Measurements from ENCODE around the gene NLN. TPM values are rescaled to one million over a fixed set of nuclear protein-coding genes. Genes with fewer than 3 reads are reported as not detected.
A peak's percentile ranks its signal among the peaks of the same experiment; 100 is the strongest.
"Not testable (repeated sequence)": the region's sequence is repeated elsewhere in the genome, so short reads cannot be mapped to it uniquely, and the experiment has no call there.

The NLN gene
- total RNA-seq, 1 donor from 2014 or later: 64.4 TPM

DNA sequence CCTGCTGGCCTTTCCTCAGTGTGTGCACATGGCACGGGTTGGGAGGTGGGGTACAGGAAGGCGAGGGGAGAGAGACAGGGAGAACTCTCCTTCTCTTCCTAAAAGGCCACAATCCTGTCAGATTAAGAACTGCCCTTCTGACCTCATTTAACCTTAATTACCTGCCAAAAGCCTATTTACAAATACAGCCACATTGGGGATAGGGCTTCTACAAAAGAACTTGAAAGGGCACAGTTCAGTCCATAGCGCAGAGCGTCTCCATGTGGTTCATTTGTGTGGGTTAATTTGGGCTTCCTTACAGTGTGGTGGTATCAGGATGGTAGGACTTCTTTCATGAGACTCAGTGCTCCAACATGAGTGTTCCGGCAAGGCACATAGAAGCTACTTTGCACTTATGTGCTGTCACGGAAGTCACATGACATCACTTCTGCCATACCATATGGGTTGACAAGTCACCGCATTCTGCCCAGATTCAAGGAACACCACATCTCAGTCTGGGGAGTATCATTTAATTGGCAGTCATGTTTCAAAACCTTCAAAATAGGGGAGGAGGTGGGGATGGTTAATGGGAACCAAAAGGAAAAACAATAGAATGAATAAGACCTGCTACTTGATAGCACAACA is 46.8 kb downstream of the NLN start:
- FAIRE-seq (no peak), DNase-seq (ENCODE audit: low spot score in 2 of 2) (no peak)

DNA sequence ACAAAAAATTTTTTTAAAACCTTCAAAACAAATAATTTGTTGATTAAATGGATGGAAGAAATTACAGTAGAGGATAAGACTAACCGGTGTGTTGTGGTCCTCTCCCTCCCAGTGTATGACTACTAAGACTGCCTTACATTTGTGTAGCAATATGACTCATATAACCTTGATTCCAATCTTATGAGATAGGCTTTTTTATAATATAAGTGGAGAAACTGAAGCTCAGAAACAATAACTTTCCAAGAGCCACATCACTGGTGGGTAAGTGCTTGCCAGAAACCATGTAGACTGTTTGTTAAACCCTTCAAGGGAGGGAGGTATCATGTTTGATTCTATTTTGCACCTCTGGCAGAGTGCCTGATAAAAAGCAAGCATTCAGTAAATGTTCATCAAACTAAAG is 47.5 kb downstream of the NLN start:
- FAIRE-seq (no peak), DNase-seq (ENCODE audit: low spot score in 2 of 2) (no peak)

DNA sequence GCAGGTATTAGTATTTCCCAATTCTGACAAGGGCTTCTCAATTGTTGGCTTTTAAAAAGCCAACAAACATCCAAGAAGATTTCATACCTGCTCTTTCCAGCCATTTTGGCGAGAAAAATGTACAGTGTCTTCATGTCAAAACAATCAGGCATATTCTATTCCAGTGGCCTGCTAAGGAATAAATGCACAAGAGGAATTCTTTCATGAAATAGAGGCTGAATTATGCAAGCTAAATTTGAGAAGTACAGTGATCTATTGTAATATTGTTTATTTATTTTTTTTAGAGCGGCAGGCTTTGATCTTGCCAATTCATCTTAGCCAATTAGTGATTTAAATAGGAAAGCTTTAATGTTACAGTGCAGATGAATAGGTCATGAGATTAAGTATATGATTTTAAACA is 49.3 kb downstream of the NLN start:
- DNase-seq (ENCODE audit: low spot score in 2 of 2): no peak
- FAIRE-seq: no peak

DNA sequence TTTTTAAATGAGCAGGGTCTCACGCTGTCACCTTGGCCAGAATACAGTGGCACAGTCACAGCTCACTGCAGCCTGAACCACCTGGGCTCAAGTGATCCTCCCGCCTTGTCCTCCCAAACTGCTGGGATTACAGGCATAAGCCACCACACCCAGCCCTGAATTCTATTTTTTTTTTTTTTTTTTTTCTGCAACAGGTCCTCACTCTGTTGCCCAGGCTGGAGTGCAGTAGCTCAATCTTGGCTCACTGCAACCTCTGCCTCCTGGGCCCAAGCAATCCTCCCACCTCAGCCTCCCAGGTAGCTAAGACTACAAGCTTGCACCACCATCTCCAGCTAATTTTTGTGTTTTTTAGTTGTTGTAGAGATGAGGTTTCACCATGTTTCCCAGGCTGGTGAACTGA is 51.0 kb downstream of the NLN start:
- DNase-seq (ENCODE audit: low spot score in 2 of 2): not testable (repeated sequence)

DNA sequence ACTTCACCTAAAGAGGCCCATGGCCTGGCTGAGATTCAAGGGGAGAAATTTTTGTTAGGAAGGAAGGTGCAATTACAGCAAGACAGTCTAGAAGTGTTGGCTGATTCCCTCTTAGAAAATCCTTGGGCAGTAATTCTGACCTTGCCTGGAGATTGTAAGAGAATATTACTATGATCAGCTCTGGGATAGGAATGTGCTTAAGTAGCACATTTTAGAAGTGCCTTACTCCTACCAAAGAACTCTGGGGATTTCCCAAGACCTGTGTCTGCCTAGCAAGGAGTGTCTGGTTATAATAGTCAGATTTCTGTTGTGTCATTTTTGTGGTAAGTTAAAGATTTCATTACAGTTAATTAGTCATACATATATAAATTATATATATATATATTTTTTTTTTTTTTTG is 52.3 kb downstream of the NLN start:
- DNase-seq (ENCODE audit: low spot score in 2 of 2): no peak

More for the DNA sequence above, 51.0 kb downstream of the NLN start:
- FAIRE-seq: not testable (repeated sequence)

DNA sequence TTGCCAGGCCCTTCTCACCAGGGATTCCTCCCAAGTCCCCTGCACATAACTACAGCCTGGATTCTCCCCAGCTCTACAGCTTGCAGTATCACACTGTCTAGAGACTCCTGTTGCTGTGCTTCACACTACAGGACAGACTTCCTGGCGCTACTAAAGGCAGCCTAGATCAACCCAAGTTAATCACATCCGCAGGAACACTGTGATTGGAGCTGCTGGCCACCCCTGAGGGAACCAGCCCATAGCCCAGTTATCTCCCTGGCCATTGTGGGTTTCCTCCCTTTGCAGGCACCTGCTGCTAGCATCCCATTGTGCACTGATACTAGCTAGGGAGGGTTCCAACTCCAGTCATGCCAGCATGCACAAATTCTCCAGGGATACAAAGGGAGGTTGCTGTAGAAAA is 53.5 kb downstream of the NLN start:
- DNase-seq (ENCODE audit: low spot score in 2 of 2) (no peak), FAIRE-seq (no peak)

More for the DNA sequence above, 52.3 kb downstream of the NLN start:
- FAIRE-seq: no peak

DNA sequence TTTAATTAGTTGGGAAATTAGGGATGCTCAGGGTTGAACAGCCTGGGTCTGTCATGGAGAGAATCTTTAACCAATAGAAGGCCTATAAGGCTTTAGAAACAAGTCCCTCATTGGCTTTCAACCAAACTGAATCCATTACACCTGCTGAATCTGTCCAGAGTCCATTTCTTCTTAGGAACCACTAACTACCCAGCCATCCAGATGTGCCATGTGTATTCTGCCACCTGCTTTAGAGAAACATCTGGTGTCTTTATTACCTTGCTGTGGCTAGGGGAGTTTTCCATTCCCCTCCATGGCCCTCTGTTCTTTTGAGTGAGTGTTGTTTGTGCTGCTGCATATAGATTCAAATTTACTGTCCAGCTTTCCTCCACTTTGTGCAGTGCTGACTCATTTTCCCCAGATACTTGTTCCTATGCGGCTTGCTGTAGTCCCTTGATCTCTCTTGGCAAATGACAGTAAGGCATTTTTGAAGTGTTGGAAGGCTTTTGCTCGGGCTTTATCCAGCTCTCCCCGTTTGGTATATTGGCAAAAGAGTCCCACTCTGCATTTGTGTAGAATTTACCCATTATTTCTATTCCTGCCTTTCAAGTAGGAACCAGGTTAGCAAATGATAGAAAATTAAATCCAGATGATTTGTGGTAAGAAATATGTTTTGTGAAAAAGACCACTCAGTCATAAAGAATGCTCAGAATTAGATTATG is 54.6 kb downstream of the NLN start:
- DNase-seq (ENCODE audit: low spot score in 2 of 2) (no peak), FAIRE-seq (no peak)

DNA sequence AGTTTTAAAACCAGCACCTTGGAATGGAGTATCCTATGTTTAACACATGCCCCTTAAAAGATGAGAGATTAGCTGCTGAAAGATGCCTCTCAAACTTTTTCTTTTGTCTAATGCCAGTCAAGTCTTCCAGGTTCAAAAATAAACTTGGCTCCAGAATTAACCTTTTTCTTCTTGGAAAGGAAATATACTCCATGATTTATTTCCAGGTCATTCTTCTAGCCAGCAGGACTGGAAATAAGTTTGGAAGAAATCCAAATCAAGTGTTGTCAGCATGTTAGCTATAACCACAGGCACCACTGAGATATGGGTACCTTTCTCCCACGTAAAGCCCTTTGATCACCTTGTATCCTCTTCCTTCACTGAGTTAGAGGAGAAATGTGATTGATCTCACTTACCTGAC is 56.1 kb downstream of the NLN start:
- DNase-seq (ENCODE audit: low spot score in 2 of 2) (no peak), FAIRE-seq (no peak)

DNA sequence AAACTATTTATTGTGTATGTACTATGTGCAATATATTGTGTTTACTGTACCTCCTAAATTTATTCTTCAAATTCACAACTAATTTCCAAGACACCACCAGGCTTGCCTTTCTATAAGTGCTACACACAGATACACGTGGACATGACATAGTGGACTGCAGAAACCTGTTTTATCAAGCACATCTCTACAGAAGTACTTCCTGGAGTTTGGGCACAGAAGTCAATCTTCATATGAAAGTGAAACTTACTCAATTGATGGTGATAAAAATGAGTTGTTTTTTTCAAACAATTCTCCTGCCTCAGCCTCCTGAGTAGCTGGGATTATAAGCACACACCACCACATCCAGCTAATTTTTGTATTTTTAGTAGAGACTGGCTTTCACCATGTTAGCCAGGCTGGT is 57.6 kb downstream of the NLN start:
- FAIRE-seq (no peak), DNase-seq (ENCODE audit: low spot score in 2 of 2) (no peak)

DNA sequence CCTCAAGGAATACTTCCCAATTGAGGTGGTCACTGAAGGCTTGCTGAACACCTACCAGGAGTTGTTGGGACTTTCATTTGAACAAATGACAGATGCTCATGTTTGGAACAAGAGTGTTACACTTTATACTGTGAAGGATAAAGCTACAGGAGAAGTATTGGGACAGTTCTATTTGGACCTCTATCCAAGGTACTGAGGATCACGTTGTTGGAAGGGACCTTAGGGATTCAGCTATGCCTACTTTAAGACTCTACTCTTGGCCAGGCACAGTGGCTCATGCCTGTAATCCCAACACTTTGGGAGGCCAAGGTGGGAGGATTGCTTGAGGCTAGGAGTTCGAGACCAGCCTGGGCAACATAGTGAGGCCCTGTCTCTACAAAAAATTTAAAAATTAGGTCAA is 66.3 kb downstream of the NLN start:
- not testable (repeated sequence) for FAIRE-seq; DNase-seq (ENCODE audit: low spot score in 2 of 2)

DNA sequence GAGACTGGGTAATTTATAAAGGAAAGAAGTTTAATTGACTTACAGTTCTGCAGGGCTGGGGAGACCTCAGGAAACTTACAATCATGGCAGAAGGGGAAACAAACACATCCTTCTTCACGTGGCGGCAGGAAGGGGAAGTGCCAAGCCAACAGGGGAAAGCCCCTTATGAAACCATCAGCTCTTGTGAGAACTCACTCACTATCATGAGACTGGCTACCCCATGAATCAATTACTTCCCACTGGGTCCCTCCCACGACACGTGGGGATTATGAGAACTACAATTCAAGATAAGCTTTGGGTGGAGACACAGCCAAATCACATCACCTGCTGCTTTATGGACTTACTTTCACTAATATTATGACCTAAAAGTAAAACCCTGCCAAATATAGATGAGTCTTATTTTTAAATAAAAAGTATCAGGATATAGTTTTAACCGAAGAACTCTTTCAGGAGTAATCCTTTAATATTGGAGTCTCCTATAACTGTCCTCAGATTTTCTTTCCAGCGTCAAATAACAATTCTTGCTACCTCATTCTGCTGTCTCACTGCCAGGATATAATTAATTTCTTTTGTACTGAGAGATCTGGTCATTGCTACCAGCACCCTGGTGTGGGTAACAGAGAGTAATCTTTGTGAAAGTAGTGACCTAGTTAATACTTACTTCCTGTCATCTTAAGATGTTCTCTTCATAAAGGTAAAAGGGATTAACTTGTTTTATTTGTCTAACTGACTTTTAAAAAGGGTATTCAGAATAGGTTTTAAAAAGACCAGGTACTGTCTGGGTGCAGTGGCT is 68.6 kb downstream of the NLN start:
- no peak for DNase-seq (ENCODE audit: low spot score in 2 of 2)
- no peak for FAIRE-seq

DNA sequence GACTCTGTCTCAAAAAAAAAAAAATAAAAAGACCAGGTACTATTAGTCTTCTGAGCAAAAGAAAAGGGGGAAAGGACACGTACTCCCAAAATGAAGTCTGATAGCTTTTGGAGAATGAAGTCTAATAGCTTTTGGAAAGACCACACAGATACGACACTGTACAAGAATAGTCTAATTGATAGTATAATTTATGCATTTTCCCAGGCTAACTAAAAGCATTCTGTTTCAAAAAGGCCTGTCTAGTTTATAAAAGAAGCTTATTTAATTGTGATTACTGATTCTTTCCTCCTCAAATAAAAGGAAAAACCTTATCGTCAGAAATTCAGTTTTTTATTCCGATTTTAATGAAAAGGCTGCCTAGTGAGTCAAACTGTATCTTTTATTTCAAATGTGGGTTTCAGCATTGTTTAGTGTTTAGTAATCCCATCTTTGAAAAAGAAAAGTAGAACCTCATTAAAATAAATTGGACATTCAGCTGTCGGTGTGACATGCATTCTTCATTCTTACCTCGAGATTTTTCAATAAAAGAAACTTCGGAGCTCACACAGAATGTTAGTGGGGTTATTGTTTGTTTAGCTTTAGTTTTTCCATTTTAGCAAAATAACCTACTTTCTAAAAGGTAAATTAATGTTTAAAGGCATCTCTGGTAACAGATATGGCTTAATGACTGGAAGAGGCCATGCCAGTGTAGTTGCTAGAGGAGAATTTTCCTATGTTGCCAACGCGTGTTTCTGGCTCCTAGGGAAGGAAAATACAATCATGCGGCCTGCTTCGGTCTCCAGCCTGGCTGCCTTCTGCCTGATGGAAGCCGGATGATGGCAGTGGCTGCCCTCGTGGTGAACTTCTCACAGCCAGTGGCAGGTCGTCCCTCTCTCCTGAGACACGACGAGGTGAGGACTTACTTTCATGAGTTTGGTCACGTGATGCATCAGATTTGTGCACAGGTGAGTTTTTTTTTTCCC is 70.0 kb downstream of the NLN start:
- DNase-seq (ENCODE audit: low spot score in 2 of 2): no peak
- FAIRE-seq: peak; percentile 58

DNA sequence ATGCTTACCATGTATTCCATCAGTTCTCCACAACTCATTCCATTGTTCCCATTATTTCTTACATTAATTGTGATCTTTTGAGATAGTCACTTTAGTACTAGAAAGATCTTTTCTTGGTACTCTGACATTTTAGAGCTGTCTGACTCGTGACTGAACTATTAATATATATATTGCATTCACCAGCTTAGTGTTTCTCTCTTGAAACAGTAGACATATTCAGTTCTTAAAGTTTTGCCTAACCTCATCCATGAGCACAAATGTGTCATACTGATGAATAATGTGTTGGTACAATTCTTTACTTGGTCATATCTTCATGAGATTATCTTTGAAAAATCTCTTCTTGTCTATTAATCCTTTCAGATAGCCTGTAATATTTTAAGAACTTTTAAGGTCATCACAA is 74.3 kb downstream of the NLN start:
- no peak for DNase-seq (ENCODE audit: low spot score in 2 of 2)
- FAIRE-seq: no peak

DNA sequence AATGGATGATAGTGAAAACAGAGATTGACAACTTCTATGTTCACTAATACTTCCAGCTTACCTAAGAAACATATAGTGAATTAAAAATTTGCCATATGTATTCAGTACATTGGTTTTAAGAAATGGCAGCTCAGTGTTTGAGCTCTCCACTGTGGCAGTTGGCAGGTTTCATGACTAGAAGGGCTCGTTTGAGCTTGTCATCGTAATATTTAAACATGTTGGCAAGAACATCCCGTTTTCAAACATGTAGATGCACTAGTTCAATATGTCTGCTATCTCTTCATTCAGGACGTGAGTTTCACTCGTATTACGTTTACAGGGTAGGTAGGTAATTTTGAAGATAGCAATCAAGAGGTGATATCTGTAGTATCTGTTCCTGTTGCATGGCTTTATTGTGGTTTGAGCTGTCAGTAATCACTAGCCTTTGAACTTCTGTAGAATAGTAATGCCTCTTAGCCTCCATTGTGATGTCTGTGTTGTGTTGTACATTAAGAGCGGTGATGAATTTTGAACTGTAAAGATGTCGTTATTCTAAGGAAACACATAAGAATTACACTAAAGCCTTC is 74.8 kb downstream of the NLN start:
- FAIRE-seq (no peak), DNase-seq (ENCODE audit: low spot score in 2 of 2) (no peak)

DNA sequence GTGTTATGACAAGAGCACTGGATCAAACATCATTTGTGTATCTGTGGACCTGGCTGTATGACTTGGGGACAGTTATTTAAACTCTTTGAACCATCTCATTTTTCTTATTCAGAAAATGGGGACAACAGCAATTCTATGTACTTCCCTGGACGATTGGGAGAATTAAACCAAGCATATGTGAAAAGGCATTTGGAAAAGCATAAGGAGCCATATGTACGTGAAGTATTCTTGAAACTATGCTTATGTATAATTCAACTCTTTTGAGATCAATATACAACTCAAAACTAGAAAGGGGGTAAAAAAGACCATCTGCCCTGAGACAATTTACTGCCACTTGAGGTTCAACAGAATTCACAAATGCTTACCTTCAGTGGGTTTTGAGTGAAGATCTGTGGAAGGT is 75.5 kb downstream of the NLN start:
- no peak for FAIRE-seq
- no peak for DNase-seq (ENCODE audit: low spot score in 2 of 2)

DNA sequence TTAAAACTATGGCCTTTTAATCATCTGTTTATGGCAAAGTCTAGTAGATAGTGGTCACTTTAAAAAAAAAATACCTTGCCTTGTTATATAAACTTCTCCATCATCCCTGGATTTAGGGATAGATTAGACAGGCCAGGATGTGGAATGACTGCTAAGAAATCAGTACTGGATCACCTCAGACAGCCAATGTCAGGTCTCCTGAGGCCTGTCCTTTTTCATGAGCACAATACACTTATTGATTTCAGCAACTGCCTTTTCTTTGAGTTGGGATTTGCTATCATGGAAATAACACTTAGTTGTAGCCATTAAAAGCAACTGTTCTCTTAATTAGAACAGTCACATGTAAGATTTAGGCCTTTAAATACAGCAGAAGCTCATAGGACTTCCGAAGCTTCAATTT is 77.9 kb downstream of the NLN start:
- FAIRE-seq: no peak
- DNase-seq (ENCODE audit: low spot score in 2 of 2): no peak

DNA sequence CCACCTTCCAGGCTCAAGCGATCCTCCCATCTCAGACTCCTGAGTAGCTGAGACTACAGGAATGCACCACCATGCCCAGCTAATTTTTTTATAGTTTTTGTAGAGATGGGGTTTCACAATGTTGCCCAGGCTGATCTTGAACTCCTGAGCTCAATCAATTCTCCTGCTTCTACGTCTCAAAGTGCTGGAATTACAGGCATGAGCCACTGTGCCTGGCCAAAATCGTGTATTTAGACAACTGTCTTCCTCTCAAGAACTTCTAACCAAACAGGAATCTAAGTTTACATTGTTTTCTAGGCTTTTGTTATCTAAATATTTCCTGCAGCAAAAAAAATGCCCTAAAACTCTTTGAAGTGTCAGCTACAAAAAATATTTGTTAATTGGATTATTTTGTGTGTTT is 78.8 kb downstream of the NLN start:
- DNase-seq (ENCODE audit: low spot score in 2 of 2) (no peak), FAIRE-seq (no peak)

DNA sequence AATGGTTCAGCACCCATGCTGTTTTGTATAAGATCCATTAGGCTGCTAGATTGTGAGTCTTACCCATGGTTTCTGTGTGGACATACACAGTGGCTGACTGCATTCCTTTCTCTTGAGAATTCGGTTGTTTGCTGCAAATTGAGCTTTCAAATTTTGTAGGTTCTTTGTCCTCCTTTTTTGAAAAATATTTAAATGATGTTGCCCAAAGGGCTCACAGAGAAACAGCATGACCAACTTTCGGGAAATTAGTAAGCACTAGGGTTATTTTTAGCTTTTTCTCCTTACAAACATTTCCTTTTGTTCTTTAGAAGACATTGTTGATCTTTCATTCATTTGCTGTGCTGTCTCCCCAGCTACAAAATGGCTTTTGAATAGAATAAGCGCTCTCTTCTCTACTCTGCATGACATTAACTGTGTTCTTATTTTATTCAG is 79.4 kb downstream of the NLN start:
- DNase-seq (ENCODE audit: low spot score in 2 of 2) (peak in 1 of 2 donors; percentile 41), FAIRE-seq (peak; percentile 93)

DNA sequence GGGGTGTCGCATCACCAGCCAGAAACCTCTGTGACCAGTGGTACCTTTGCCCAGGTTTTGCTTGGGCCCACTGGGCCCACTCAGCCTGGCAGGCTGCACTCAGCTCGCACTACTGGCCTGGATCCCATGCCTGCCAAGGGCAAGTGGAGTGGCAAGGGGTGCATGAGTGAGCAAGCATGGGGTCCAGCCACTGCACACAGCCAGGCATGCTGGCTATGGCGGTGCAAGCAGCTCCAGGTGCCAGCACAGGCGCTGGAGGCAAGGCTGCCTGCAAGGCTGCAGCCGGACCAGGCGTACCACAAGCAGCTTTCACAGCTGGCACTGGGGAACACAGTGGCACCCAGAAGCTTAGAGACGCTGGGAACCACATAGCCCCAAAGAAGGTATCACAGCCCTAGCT is 80.1 kb downstream of the NLN start:
- FAIRE-seq: no peak
- DNase-seq (ENCODE audit: low spot score in 2 of 2): no peak

DNA sequence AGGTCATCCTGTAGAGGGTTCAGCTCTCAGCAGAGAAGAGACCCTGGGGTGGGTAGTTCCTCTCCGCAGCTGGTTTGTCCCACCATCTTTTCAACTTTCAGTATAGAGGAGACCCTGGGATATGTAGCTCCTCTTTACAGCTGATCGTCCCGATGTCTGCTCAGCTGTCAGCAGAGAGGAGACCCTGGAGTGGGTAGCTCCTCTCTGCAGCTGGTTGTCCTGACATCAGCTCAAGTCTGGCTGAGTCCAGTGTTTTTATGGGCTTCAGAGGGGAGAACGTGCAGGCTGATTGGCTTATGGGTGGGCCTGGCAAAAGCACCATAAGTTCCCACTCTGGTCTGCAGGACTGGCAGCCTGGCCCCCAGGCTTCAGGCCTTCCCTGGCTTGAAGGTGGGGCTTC is 80.8 kb downstream of the NLN start:
- FAIRE-seq: no peak
- DNase-seq (ENCODE audit: low spot score in 2 of 2): no peak
